OCI-LY7 (cell line): ENCODE results near the gene HDAC4. TPM values are rescaled to one million over a fixed set of nuclear protein-coding genes. Genes with fewer than 3 reads are reported as not detected.

Experiments
- BruUV-seq: library from RNA; stranded (reverse); fragments of 400-500 nt; replicated peaks from 2 replicates; lab custom pipeline; 2021; lab: Mats Ljungman, UMichigan
- CTCF ChIA-PET: fragments of 300-600 bp; sonication (Branson Sonifier 250); formaldehyde crosslinking; loops from one replicate; lab custom pipeline; 2022; ENCODE audit warnings: antibody characterized with exemption; ENCODE audit not compliant: unreplicated experiment; lab: Charles Lee
- POLR2A ChIA-PET: fragments of 300-600 bp; sonication (Branson Sonifier 250); formaldehyde crosslinking; loops from one replicate; lab custom pipeline; 2022; ENCODE audit warnings: antibody characterized with exemption; lab: Charles Lee
- DNase-seq: peaks from one replicate; pipeline ENCODE4 v3.0.0-alpha.2; 2015; ENCODE audit warnings: low spot score
- H2AFZ ChIP-seq: fragments of 200-600 bp; sonication (generic), shearing (Covaris generic); 2 replicates; pipeline ENCODE4 v1.6.1; 2014; ENCODE audit warnings: mild to moderate bottlenecking, antibody characterized with exemption, low read length, moderate library complexity
- H3K27ac ChIP-seq: fragments of 200-600 bp; sonication (generic); 2 replicates; pipeline ENCODE4 v1.5.1; 2014; ENCODE audit warnings: mixed run types, low read depth, mild to moderate bottlenecking, moderate library complexity, low read length, inconsistent platforms; ENCODE audit not compliant: poor library complexity, severe bottlenecking
- H3K36me3 ChIP-seq: fragments of 200-600 bp; sonication (generic); 2 replicates; pipeline ENCODE4 v1.6.1; 2014; ENCODE audit warnings: mild to moderate bottlenecking, antibody characterized with exemption, low read length, moderate library complexity, mixed read lengths; ENCODE audit not compliant: insufficient read depth
- H3K4me1 ChIP-seq: fragments of 200-600 bp; sonication (generic); 2 replicates; pipeline ENCODE4 v1.5.1; 2014; ENCODE audit warnings: mild to moderate bottlenecking, low read length; ENCODE audit not compliant: insufficient read depth, poor library complexity, severe bottlenecking
- H3K4me2 ChIP-seq: fragments of 200-600 bp; sonication (generic); 2 replicates; pipeline ENCODE4 v1.6.1; 2014; ENCODE audit warnings: mild to moderate bottlenecking, low read length
- H3K4me3 ChIP-seq: fragments of 200-600 bp; sonication (generic); 2 replicates; pipeline ENCODE4 v1.5.1; 2014; ENCODE audit warnings: mild to moderate bottlenecking, low read depth, low read length; ENCODE audit not compliant: poor library complexity, severe bottlenecking
- H3K79me2 ChIP-seq: fragments of 200-600 bp; sonication (generic); 2 replicates; pipeline ENCODE4 v1.6.1; 2016; ENCODE audit warnings: low read depth, mild to moderate bottlenecking, low read length, moderate library complexity, mixed read lengths; ENCODE audit not compliant: insufficient read depth
- H3K9me2 ChIP-seq: fragments of 200-600 bp; sonication (generic); 2 replicates; pipeline ENCODE4 v1.6.1; 2016; ENCODE audit warnings: mild to moderate bottlenecking, low read length, mixed read lengths; ENCODE audit not compliant: insufficient read depth
- H3K9me3 ChIP-seq: fragments of 200-600 bp; sonication (generic); 2 replicates; pipeline ENCODE4 v1.6.1; 2014; ENCODE audit warnings: mild to moderate bottlenecking, mixed run types, low read length, mixed read lengths
- H4K20me1 ChIP-seq: fragments of 200-600 bp; sonication (generic); 2 replicates; pipeline ENCODE4 v1.6.1; 2014; ENCODE audit warnings: mild to moderate bottlenecking, antibody characterized with exemption, low read length, moderate library complexity, mixed read lengths; ENCODE audit not compliant: insufficient read depth
- EZH2phosphoT487 ChIP-seq: fragments of 200-600 bp; sonication (generic); IDR thresholded peaks from 2 replicates; pipeline ENCODE4 v1.6.1; 2018; ENCODE audit warnings: low read depth, borderline replicate concordance, mild to moderate bottlenecking, mixed run types, antibody characterized with exemption, low read length, moderate library complexity, mixed read lengths
- intact Hi-C: fragments of 100-400 bp; cut with micrococcal nuclease; formaldehyde crosslinking; loops from one replicate; pipeline ENCODE4 v1.10.0; 2022; ENCODE audit not compliant: unreplicated experiment
- total RNA-seq, 2 experiments: library from RNA; depleted of rRNA in 1 of 2; stranded (reverse); fragments of >200 nt in 1 of 2; shearing (Covaris generic) in 1 of 2; gene quantifications; 2 replicates each; pipeline ENCODE4 v1.2.3, GENCODE V29; 2014 to 2022
- TF ChIP-seq, protein P1 (sequence below): fragments of 200-600 bp; sonication (generic); conservative IDR thresholded peaks from 2 replicates; pipeline ENCODE4 v1.5.1; 2014; ENCODE audit warnings: mild to moderate bottlenecking, antibody characterized with exemption, low read length, moderate library complexity, mixed read lengths

HDAC4 gene
- total RNA-seq, 2 experiments from 2014 or later = 10.2 to 20.6 TPM

DNA sequence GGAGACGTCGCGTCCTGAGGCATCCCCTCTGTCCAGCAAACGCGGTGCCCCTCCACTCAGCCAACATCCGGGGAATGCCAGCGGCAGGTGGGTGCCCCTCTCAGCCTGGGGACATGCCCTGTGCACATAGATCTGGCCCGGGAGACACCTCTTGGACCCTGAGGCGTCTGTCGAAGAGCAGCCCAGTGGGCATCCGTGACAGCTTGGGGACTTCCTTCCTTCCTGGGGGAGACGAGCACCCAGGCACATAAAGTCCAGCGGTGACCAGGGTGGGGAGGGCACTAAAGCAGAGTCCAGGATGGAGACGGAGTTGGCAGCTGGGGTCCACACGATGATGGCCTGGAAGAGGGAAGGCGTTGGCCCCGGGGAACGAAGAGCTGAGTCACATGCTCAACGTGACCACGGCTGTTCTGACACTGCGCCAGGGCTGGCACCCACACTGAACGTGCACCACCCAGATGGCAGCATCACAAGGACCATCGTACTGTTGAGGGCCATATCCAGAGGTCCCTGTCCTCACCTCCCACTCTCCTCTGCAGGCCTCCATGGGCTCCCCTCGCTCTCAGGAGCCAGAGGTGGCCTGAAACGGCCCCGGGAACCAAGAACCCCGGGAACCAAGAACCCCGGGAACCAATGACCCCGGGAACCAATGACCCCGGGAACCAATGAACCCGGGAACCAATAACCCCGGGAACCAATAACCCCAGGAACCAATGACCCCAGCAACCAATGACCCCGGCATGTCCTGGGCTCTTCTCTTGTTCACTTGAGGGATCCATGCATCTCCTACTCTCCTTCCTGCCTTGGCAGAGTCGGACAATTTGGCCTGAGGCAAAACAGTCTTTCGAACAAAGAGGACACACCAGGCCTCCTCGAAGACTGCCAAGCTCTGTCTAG is 22.6 kb downstream of the HDAC4 start:
- Histone ChIP-seq H3K79me2 (no peaks in the 10 kb centered on the region), H3K9me3 (no peaks in the 10 kb centered on the region), H2AFZ (no peak overlapping the region), H3K36me3 (no peaks in the 10 kb centered on the region), H3K4me3 (no peak overlapping the region), H3K4me1 (peaks cover 19% of the 10 kb centered on the region), H4K20me1 (no peaks in the 10 kb centered on the region; the same call in 1 of the 2 replicates), H3K4me2 (no peak overlapping the region), H3K27ac (no peak overlapping the region), H3K9me2 (no peaks in the 10 kb centered on the region)
- DNase-seq = no peak
- ChIA-PET CTCF (no interaction called here), POLR2A (no interaction called here)
- BruUV-seq = no TSS peak
- intact Hi-C loops = no loop called here
- TF ChIP-seq EZH2phosphoT487 = no peak
- TF ChIP-seq, protein P1, sequence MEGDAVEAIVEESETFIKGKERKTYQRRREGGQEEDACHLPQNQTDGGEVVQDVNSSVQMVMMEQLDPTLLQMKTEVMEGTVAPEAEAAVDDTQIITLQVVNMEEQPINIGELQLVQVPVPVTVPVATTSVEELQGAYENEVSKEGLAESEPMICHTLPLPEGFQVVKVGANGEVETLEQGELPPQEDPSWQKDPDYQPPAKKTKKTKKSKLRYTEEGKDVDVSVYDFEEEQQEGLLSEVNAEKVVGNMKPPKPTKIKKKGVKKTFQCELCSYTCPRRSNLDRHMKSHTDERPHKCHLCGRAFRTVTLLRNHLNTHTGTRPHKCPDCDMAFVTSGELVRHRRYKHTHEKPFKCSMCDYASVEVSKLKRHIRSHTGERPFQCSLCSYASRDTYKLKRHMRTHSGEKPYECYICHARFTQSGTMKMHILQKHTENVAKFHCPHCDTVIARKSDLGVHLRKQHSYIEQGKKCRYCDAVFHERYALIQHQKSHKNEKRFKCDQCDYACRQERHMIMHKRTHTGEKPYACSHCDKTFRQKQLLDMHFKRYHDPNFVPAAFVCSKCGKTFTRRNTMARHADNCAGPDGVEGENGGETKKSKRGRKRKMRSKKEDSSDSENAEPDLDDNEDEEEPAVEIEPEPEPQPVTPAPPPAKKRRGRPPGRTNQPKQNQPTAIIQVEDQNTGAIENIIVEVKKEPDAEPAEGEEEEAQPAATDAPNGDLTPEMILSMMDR = no peak

DNA sequence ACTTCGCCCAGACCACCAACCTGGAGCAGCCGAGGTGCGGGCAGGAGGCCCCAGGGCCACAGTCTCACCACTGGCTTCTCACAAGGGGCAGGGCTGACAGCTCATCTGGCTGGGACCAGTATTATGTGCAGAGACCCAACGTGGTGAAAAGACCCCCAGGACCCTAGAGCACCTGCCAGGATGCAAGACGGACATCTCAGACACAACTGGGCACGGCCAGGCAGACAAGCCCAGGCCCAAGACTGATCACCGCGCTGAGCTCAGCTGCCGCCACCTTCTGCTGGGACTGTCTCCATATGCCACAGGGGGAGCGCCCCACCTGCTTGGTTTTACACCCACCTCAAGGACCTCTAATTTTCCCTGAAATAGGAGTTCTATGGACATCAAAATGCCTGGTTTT is 23.2 kb downstream of the HDAC4 start:
- intact Hi-C loops = no loop called here
- no peak for DNase-seq
- no TSS peak for BruUV-seq
- ChIA-PET POLR2A (no interaction called here), CTCF (no interaction called here)
- Histone ChIP-seq H3K4me2 (no peak overlapping the region), H3K27ac (no peak overlapping the region), H3K4me3 (no peak overlapping the region), H3K4me1 (peaks cover 19% of the 10 kb centered on the region), H3K9me3 (no peaks in the 10 kb centered on the region), H4K20me1 (no peaks in the 10 kb centered on the region; the same call in 1 of the 2 replicates), H3K9me2 (no peaks in the 10 kb centered on the region), H3K79me2 (no peaks in the 10 kb centered on the region), H3K36me3 (no peaks in the 10 kb centered on the region), H2AFZ (no peak overlapping the region)
- no peak for TF ChIP-seq EZH2phosphoT487
- TF ChIP-seq, protein P1 = no peak

DNA sequence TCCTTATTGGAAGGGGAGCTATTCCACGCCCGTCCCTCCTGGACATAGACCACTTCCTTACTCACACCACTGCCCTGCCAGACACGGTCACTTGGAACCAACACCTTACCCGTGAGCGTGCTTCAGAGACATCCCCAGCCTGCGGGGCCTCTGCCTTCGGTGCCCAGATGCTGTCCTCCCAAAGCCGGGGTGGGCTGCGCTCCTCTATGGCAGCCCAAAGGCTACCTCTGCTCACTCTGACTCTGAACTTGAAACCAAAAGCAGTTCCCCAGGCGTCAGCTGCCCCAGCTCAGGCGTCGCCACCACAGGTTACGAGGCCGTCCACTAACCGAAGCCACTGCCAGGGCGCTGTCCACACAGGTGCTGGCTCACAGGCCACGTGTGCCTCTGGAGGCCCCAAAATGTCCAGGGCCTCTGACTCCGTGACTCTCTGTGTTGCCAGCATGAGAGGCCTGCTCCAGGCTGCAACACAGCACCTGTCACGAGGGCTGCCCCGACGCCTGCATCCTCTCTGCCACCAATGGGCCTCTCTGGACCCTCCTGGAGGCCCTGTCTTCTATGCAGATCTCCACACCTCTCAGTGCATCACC is 23.8 kb downstream of the HDAC4 start:
- Histone ChIP-seq H3K4me3 (no peak overlapping the region), H3K36me3 (no peaks in the 10 kb centered on the region), H3K4me2 (no peak overlapping the region), H3K4me1 (peaks cover 17% of the 10 kb centered on the region), H3K9me2 (no peaks in the 10 kb centered on the region), H2AFZ (no peak overlapping the region), H3K9me3 (no peaks in the 10 kb centered on the region), H3K79me2 (no peaks in the 10 kb centered on the region), H4K20me1 (no peaks in the 10 kb centered on the region; the same call in 1 of the 2 replicates), H3K27ac (no peak overlapping the region)
- ChIA-PET CTCF (no interaction called here), POLR2A (interaction anchor here (0.5 kb wide), 1 partner anchor 694 kb away, joined by 5 read pairs; no protein-coding TSS in a partner anchor)
- DNase-seq = no peak
- no TSS peak for BruUV-seq
- intact Hi-C loops = no loop called here
- no peak for TF ChIP-seq EZH2phosphoT487
- TF ChIP-seq, protein P1 = no peak
